ENCODE results near the gene S100G.

The S100G gene

GRCh38 chrX:16662402-16662801 is 12.4 kb downstream of the S100G start:
- no peak for TF ChIP-seq CTCF (conservative IDR thresholded peaks at IDR 0.05; ENCODE audit: low read depth, low read length)
- no peak overlapping the region for H3K4me3 ChIP-seq (ENCODE audit: low read length)
- DNase-seq (ENCODE audit: low read depth) = no peak

GRCh38 chrX:16664074-16664473 is 14.1 kb downstream of the S100G start:
- DNase-seq (ENCODE audit: low read depth) = no peak
- no peak for TF ChIP-seq CTCF (conservative IDR thresholded peaks at IDR 0.05; ENCODE audit: low read depth, low read length)
- no peak overlapping the region for H3K4me3 ChIP-seq (ENCODE audit: low read length)

GRCh38 chrX:16664626-16665025 is 14.7 kb downstream of the S100G start:
- H3K4me3 ChIP-seq (ENCODE audit: low read length) = no peak overlapping the region
- DNase-seq (ENCODE audit: low read depth) = no peak
- TF ChIP-seq CTCF (conservative IDR thresholded peaks at IDR 0.05; ENCODE audit: low read depth, low read length) = no peak

GRCh38 chrX:16665089-16665488 is 15.1 kb downstream of the S100G start:
- no peak for DNase-seq (ENCODE audit: low read depth)
- H3K4me3 ChIP-seq (ENCODE audit: low read length) = no peak overlapping the region
- TF ChIP-seq CTCF (conservative IDR thresholded peaks at IDR 0.05; ENCODE audit: low read depth, low read length) = no peak

GRCh38 chrX:16666541-16666940 is 16.6 kb downstream of the S100G start:
- no peak for DNase-seq (ENCODE audit: low read depth)
- no peak for TF ChIP-seq CTCF (conservative IDR thresholded peaks at IDR 0.05; ENCODE audit: low read depth, low read length)
- H3K4me3 ChIP-seq (ENCODE audit: low read length) = no peak overlapping the region

GRCh38 chrX:16671005-16671404 is 21.0 kb downstream of the S100G start:
- no peak for DNase-seq (ENCODE audit: low read depth)
- H3K4me3 ChIP-seq (ENCODE audit: low read length) = no peak overlapping the region
- peak; percentile 37 for TF ChIP-seq CTCF (conservative IDR thresholded peaks at IDR 0.05; ENCODE audit: low read depth, low read length)

GRCh38 chrX:16678689-16679088 is 28.7 kb downstream of the S100G start:
- no peak overlapping the region for H3K4me3 ChIP-seq (ENCODE audit: low read length)
- no peak for DNase-seq (ENCODE audit: low read depth)
- TF ChIP-seq CTCF (conservative IDR thresholded peaks at IDR 0.05; ENCODE audit: low read depth, low read length) = no peak
